GM18508 (cell line): ENCODE data around the gene RAB4A.
A peak's percentile ranks its signal among the peaks of the same experiment; 100 is the strongest.
"Not testable (repeated sequence)": the region's sequence is repeated elsewhere in the genome, so short reads cannot be mapped to it uniquely, and the experiment has no call there.

Experiments
- ATAC-seq: cut with Tn5 transposase; IDR thresholded peaks from one replicate; pipeline ENCODE4 v1.9.1; 2021; ENCODE audit warnings: moderate number of reproducible peaks; ENCODE audit not compliant: insufficient read depth, unreplicated experiment

The RAB4A gene

DNA sequence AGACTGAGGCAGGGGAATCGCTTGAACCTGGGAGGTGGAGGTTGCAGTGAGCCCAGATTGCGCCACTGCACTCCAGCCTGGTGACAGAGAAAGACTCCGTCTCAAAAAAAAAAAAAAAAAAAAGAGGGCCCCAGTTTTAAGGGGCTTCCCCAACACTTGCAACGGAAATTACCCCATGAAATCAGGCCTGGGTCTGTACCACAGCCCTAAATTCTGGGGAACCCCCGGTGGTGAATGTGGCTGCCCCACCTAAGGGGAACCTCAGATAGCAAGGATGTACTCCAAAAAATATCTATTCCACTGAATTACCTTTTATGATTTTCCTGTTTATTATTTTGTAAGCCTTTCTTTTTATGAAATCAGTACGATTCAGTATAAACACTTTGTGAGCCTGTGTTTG is 56.9 kb downstream of the RAB4A start:
- ATAC-seq = not testable (repeated sequence)

DNA sequence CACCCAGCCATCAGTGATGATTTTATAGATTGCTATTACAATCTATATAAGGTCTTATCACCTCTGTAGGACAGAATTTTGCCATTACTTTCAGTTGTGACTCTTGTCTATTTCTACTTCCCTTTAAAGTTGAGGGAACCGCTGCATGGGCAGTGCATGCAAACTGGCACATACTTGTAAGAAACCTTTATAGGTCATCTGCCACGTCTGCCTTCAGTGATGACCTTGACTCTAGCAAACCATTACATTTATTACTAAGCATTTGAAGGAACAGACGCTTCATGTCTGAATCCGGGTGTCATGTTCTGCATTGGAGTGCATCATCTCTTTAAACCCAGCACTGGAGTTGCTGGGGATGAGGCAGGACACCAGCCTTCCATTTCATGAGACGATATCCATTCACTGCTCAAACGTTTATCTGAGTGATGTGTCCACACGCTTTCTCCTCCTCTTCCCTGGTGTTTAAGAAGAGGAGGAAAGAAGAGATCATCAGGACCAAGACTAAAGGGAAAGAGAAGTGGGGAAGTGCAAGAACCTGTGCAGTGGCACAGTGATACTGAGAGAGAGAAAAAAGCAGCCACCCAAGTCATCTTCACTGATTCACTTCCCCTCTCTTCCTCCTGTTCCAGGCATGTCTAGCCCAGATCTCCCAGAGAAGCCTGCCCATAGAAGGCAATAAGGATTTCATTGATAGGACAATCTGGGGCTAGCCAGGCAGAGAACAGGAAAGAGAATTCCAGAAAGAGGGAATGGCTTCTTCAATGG is 57.9 kb downstream of the RAB4A start:
- ATAC-seq = no peak

- no peak for ATAC-seq
Observed at GRCh38 chr1:229334269-229334668, 63.4 kb downstream of the RAB4A start.

DNA sequence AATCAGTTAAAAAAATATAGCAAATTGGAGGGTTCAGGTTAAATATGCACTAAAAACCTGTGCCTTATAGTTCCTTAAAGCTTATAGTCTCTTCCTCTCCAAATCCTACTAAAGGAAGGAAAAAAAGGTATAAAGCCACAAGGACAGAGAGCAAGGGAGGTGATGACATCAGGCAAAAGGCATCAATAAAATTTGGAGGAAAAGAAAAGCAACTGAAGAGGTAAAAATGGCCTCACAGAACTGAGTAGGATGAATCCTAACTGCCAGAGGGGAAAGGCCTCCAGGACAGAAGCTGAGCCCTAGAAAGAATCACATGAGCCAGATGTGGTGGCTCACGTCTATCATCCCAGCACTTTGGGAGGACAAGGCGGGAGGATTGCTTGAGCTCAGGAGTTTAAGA is 63.8 kb downstream of the RAB4A start:
- no peak for ATAC-seq

DNA sequence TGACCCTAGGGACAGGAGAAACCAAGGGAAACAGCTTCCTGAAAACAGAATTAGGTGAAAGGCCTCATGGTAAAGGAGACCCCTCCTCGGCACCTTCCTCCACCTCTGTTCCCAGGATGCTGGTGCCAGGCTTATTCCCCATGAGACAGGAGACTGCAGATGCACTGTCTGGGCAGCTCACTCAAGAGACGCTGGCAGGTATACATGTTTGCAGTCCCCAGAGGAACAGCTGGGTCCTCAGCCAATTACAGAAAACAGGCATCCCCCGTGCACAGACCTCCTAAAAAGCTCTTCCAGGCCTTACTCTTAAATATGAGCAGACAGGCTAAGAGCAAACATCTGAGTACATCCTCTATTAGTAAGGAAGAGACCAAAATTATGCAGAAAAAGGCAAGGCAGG is 65.4 kb downstream of the RAB4A start:
- ATAC-seq = no peak

GRCh38 chr1:229339086-229339485 is 68.2 kb downstream of the RAB4A start:
- no peak for ATAC-seq

DNA sequence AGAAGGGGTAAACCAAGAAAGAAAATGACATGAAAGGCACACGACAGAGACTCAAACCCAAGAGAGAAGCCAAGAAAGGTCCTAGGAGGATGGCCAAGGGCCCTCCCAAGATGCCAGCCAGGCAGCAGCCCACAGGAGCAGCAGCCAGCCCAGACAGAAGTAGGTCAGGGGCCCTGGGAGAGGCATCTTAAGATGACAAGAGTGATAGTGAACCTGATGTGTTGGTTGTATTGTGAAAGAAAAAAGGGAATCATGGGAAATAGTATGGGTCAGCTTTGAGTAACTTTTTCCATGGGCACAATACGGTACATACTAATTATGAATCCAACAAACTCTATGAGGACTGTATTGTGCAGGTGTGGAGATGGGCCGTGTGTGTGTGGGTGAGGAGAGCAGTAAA is 68.6 kb downstream of the RAB4A start:
- ATAC-seq = no peak

DNA sequence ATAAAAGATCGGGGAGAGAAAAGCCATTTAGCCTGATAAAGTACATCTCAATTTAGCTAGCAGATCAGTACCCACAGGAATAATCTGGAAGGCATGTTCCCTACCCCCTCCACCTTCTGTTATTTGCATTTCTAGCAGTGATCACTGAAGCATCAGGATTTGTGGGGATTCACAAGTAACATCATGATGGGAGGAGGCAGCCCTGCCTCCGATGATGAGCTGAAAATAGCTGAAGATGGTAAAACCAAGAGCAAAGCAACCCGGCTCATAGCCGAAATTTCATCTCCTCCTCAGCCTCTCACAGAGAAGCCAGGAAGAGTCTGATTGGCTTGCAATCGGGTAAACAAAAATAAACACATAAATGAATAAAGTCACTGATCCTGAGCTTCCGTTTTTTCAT is 69.6 kb downstream of the RAB4A start:
- ATAC-seq = no peak

DNA sequence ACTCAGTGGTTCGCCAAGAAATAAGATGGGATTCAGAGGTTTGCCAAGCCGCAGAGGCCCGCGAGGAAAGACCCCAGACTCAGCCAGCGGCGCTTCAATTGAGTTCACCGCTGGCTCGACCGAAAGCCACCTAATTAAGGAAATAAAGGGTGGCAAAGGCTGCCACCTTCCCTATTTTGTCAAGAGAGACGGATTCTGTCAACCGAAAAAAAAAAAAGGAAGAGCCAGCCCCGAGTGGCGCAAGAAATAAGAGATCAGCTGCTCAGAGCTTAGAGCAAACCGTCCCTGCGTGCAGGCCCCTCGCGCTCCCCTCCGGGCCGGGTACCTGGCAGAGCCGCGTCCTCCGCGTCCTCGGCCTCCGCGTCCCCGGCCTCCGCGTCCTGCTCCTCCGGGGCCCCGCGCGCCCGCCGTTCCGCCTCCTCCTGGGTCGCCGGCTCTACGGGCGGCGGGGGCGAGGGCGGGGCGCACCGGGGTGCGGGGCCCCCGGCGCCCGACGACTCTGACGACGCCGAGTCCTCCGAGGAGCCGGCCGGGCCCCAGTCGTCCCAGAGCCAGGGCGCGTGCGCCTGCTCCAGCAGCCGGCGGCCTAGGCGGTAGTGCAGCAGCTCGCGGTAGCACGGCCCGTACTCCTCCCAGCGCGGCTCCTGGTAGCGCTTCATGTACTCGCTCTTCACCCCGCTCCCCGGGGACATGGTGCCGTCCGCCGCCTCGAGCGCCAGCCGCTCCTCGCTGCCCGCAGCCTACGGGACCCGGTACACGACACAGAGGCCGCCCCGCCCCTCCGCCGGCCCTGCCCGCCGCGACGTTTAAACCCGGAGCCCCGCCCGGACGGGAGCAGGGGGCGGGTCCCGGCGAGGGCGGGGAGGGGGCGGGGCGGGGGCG is 71.1 kb downstream of the RAB4A start:
- ATAC-seq = peak; percentile 30

GRCh38 chr1:229342656-229343569 is 72.0 kb downstream of the RAB4A start, which contains the start of gene CCSAP:
TSS of gene CCSAP (minus strand) at chr1:229343047. CDS start at chr1:229342465, 582 bp downstream.
- ATAC-seq = peak; percentile 31

DNA sequence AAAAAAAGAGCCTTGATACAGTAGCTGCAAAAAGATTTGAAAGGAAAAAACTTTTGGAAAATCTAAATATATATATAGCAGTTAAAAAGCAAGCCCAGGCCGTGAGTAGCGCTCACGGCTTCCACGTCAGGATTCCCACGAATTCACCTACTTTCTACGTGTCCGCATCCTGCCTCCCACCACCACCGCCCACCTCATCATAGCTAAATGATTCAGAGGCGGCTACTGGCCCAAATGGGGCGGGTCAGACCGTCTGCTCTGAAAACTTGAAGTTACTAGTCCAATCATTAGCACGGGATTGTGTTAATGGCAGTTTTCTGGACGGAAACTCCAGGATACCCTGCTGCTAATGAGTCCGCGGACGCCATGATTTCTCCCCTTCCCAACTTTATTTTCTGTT is 73.2 kb downstream of the RAB4A start:
- no peak for ATAC-seq

- no peak for ATAC-seq
Observed at GRCh38 chr1:229344937-229345684, 74.2 kb downstream of the RAB4A start.

- ATAC-seq = no peak
Observed at GRCh38 chr1:229347528-229347927, 76.6 kb downstream of the RAB4A start.

DNA sequence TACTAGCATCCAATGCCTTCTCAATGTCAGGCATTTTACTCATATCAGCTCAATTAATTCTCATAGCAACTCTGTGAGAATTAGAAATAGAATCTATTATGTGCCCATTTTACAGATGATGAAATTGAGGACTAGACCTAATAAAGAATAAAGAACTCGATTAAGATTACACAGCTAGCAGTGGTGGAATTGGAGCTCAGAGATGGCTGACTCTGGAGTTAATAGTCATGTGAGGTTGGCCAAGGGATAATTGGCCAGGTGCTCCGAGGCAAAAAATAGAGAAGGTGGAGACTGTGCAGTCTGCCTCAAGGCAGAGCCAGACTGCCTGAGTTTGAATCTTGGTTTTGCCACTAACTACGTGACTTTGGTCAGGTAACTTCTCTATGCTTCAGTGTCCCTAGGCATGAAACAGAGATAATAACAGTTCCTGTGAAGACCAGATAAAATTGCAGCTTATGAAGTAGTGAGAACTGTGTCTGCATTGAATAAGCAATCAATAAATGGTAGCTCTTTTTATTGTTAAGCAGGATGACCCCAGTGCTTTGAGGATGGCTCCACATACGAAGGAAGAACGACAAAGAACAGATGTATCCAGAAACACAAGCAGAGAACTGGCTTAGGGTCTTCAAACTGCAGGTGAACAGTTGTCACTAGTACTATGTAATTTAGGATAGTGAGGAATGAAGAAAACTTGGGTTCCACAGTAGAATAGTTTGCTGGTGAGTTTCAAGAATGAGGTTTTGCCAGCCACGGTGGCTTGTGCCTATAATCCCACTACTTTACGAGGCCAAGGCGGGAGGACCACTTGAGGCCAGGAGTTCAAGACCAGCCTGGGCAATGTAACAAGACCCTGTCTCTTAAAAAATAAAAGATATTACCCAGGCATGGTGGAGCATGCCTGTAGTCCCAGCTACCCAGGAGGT is 78.8 kb downstream of the RAB4A start:
- no peak for ATAC-seq

GRCh38 chr1:229352975-229353374 is 82.1 kb downstream of the RAB4A start:
- ATAC-seq = no peak

- no peak for ATAC-seq
Observed at GRCh38 chr1:229354226-229354625, 83.3 kb downstream of the RAB4A start.
